HG02852 (cell line): Measurements from ENCODE around the gene FAM174B.

Experiments
- ATAC-seq: cut with Tn5 transposase; IDR thresholded peaks from one replicate; pipeline ENCODE4 v1.9.1; 2021; ENCODE audit warnings: mild to moderate bottlenecking, moderate library complexity; ENCODE audit not compliant: unreplicated experiment

FAM174B gene

GRCh38 chr15:92643849-92644815 lies 11.4 kb downstream of the FAM174B start:
- ATAC-seq: no peak

GRCh38 chr15:92638709-92639365 lies 16.7 kb downstream of the FAM174B start:
- ATAC-seq: no peak

- no peak for ATAC-seq
Measured at GRCh38 chr15:92638291-92638708, 17.3 kb downstream of the FAM174B start.

GRCh38 chr15:92637626-92638025 lies 17.9 kb downstream of the FAM174B start:
- ATAC-seq: no peak

- no peak for ATAC-seq
Measured at GRCh38 chr15:92636908-92637481, 18.6 kb downstream of the FAM174B start.

GRCh38 chr15:92636401-92636907 lies 19.1 kb downstream of the FAM174B start:
- ATAC-seq: no peak

- ATAC-seq: no peak
Measured at GRCh38 chr15:92634671-92635201, 20.8 kb downstream of the FAM174B start.

- no peak for ATAC-seq
Measured at GRCh38 chr15:92634060-92634459, 21.5 kb downstream of the FAM174B start.

GRCh38 chr15:92633418-92633817 lies 22.2 kb downstream of the FAM174B start:
- ATAC-seq: no peak

- ATAC-seq: no peak
Measured at GRCh38 chr15:92633001-92633400, 22.6 kb downstream of the FAM174B start.

GRCh38 chr15:92631721-92632120 lies 23.9 kb downstream of the FAM174B start:
- no peak for ATAC-seq

- ATAC-seq: no peak
Measured at GRCh38 chr15:92629975-92630626, 25.5 kb downstream of the FAM174B start.

GRCh38 chr15:92629276-92629974 lies 26.1 kb downstream of the FAM174B start:
- no peak for ATAC-seq

GRCh38 chr15:92627014-92627413 lies 28.6 kb downstream of the FAM174B start:
- ATAC-seq: no peak

GRCh38 chr15:92625251-92625980 lies 30.2 kb downstream of the FAM174B start:
- ATAC-seq: peak; percentile 68

GRCh38 chr15:92624401-92624991 lies 31.1 kb downstream of the FAM174B start:
- ATAC-seq: no peak

- no peak for ATAC-seq
Measured at GRCh38 chr15:92623435-92623834, 32.1 kb downstream of the FAM174B start.

- ATAC-seq: no peak
Measured at GRCh38 chr15:92621972-92622533, 33.5 kb downstream of the FAM174B start.

GRCh38 chr15:92620991-92621390 lies 34.6 kb downstream of the FAM174B start:
- ATAC-seq: no peak
